Fibroblast of skin of back (primary cell): ENCODE measurements around the gene CEP72. TPM values are rescaled to one million over a fixed set of nuclear protein-coding genes. Genes with fewer than 3 reads are reported as not detected.
"Not testable (repeated sequence)": the region's sequence is repeated elsewhere in the genome, so short reads cannot be mapped to it uniquely, and the experiment has no call there.

ENCODE experiments used
- DNase-seq: peaks from one replicate; pipeline ENCODE4 v3.0.0-alpha.2; 2013
- polyA plus RNA-seq, 2 experiments: library from polyadenylated mRNA; unstranded; fragments of 120-200 nt; gene quantifications; one replicate each; pipeline ENCODE4 v1.2.1, GENCODE V29; 2013; ENCODE audit not compliant: insufficient read length in 2 of 2

The CEP72 gene, protein sequence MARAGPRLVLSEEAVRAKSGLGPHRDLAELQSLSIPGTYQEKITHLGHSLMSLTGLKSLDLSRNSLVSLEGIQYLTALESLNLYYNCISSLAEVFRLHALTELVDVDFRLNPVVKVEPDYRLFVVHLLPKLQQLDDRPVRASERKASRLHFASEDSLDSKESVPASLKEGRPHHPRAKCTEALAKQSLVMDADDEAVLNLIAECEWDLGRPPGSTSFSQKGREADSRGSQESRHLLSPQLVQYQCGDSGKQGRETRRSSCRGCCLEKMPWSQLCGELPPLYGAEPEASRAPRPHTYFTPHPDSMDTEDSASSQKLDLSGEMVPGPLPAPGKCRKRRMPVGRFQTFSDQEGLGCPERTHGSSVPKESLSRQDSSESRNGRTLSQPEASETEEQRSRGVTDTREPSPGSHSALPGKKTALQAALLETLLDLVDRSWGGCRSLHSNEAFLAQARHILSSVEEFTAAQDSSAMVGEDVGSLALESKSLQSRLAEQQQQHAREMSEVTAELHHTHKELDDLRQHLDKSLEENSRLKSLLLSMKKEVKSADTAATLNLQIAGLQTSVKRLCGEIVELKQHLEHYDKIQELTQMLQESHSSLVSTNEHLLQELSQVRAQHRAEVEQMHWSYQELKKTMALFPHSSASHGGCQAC
- polyA plus RNA-seq (2013, experiment 1 of 2; ENCODE audit: insufficient read length): 4.7 TPM
- 1.1 TPM for polyA plus RNA-seq (2013, experiment 2 of 2; ENCODE audit: insufficient read length)

DNA sequence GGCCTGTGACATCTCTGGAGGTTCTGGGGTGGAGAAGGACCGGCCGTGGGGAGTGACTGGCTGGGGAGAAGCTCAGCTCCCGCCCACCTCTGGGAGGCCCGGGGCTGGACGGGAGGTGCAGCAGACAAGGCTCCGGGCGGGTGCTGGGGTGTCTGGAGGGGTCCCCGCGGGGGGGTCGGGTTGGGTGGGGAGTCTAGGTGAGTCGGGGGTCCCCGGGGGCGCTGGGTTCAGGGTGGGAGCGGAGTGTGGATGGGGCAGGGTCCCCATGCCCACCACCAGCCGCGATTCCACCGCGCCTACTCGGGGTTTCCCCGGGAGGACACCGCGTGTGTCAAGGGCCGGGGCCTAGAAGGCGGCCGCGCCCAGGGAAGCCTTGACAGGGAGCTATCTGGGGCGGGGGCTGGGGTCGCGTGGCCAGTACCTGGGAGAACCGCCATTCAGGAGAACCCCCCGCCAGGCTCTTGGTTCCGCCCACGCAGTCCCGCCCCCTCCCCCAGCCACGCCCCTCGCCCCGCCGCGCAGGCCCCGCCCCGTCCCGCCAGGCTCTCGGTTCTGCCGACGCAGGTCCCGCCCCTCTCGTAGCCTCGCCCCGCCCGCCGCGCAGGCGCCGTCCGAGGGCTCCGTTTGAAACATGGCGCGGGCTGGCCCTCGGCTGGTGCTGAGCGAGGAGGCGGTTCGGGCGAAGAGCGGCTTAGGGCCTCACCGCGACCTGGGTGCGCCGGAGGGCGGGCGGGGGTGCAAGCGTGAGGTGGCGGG lies at the start of gene CEP72:
Gene CEP72 (plus strand): TSS at position 610 of the 756 bp plus-strand sequence. CDS start 22 bp downstream, at position 632.
- DNase-seq: peak; percentile 83

DNA sequence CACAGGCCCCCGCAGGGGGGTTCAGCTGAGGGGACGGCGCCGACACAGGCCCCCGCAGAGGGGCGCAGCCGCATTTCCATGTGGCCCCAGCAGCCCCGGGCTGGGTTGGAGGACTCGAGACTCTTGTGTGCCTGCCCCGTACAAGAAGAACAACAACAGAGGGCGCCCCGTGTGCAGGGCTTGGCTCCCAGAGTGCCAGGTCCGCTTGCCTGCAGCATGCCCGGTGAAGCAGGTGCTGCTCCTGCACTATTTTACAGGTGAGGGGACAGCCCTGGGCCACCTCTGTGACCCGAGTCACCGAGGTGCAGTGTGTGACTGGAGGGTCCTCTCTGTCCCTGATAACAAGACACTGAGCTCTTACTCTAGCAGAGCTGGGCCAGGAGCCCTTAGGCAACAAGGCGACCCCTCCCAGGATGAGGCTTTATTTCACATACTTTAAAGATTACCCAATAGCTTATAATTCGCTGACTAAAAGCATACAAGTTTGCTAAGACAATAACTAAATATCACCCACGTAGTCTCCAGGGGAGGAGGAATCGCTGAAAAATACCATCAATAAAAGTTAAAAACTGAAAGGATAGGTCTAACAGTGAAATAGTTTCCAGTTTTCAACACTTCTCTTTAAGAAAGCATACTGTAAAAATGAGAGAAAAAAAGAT lies 46.2 kb upstream of the CEP72 start:
- peak; percentile 62 for DNase-seq

DNA sequence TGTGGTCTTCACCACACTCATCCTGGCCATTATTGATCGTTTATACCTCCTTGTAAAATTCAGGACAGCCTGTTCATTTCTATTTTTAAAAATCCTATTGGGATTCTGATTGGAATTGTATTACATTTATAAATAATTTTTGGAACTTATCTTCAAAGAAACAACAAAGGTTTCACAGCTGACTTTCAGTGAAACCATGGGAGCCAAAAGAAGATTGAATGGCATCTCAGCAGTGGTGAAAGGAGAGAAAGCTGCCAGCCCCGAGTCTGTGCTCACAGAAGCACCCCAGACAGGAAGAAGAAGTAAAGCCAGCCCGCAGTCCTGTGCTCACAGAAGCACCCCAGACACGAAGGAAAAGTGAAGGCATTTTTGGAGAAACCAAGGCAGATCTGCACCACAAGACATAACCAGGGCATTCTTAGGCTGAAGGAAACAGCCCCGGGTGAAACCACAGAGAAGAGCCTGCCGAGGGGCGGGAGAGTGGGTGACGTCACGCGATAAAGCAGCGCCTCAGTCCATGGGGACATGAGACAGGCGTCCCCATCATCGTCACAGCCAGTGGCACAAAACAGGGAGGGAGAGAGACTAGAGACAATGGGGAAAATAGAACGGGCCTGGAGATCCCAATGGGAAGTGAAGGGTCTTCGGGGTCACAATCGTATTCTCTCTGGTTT lies 45.4 kb upstream of the CEP72 start:
- no peak for DNase-seq

DNA sequence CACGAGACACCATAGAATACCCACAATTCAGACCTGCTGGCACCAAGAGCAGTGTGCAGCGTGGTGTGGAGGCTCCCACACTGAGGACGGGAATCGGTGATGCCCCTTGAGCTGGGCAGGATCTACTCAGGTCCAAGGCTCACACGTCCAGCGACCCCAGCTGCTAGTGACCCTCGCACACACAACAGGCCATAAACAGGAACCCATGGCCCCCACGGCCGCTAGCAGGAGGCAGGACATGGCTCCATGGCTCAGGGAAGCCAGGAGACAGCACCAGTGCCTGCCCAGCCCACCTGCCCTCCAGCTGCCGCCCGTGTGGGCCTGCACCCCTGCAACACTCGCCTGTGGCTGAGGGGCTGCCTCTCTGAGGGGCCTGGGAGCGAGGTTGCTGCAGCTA lies 44.5 kb upstream of the CEP72 start:
- DNase-seq: no peak

DNA sequence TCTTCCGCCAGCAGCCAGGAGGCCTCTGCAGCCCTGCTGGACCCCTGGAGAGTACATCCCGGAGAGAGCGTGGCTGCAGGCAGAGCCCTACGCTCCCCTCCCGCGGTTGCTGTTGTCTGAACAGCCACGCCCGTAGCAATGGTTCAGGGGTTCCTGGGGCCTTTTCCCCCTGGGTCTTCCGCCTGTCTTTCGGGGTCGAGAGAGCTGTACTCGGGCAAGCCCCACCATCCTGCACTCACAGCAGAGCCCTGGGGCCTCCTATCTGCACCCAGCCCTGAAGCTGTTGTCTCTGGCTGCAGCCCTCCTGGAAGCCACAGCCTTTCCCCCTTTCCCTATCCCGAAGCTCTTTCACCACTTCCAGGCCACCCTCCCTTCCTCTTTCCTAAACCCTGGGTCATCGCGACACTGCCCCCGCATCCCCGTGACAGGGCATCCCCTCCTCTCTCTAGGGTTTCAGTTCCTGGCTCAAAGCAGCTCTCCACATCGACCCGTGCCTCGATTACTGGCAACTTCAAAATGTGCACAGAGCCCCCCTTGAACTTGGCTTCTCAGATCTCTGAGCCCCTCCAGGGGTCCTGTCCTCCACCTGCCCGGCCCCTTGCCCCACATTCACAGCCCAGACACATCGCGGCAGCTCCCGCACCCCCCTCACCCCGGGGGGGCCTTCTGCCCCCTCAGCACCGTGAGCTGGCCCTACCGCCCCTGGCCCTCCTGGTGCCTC lies 43.9 kb upstream of the CEP72 start:
- no peak for DNase-seq

DNA sequence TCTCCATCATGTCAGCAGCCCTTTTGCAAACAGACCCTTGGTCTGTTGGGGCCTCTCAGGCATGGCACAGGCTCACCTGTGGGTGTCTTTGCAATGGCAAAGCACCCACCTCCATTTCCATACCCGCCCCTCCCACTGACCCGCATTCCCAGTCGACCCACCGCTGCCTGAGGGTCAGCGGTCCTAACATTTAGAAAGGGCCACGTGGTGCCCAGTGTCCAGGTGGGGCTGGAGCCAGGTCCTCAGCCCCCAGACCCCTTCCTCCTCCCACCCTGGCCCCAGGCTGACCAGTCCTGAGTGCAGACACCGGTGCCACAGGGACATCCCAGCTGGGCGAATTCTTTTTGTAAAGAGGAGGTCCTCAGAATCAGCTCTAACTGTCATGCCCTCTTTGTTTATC lies 43.3 kb upstream of the CEP72 start:
- DNase-seq: no peak

DNA sequence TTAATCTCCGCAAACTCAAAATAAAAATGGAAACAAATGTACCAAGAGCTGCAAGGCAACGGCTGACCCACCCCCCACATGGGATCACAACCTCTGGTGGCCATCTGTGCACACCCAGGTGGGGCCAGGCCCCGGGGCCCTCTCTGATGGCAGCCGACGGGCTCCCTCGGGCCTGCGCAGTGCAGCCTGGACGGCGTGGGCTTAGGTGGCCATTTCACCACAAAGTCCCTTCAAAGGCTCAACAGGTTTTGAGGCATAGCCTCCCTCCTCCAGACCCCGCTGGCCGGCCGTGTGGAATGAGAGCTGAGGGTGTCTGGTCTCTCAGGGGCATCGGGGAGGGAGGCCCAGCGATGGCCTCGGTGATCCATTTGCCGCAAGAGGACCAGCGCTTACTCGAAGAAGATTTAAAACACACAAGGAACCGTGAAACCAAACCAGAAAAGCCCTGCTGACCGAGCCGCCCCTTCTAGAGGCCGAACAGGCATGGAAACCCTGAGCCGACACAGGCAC lies 42.7 kb upstream of the CEP72 start:
- DNase-seq: no peak

DNA sequence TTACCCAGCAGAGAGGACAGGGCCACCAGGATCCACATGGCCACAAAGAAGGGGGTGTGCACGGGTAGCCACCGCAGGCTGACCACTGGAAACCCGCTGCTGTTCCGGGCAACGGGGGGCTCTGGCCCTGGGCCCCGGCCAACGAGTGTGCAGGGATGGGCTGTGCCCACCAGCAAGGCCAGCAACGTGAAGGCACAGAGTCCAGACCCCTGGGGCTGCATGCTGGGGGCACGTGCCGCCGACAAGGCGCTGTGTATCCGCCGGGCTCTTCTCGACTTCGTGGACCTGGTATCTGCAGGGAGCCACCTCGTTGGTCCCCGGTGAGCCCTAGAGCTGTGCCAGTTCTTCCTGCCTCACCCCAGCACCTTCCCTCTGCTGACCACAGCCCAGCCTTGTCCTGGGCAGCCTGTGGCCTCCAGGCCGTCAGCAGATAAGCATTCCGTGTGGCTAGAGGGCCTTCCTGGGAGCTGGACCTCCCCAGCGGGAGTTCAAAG lies 42.2 kb upstream of the CEP72 start:
- DNase-seq: no peak

DNA sequence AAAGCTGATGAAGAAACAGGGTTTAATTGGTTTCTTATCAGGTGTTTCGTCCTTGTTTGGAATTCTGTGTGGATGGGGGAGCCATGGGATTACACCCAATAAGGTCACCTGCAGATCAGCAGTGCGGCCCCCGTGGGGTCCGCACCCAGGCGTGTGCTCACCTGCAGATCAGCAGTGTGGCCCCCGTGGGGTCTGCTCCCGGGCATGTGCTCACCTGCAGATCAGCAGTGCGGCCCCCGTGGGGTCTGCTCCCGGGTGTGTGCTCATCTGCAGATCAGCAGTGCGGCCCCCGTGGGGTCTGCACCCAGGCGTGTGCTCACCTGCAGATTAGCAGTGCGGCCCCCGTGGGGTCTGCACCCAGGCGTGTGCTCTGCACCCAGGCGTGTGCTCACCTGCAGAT lies 41.7 kb upstream of the CEP72 start:
- no peak for DNase-seq

DNA sequence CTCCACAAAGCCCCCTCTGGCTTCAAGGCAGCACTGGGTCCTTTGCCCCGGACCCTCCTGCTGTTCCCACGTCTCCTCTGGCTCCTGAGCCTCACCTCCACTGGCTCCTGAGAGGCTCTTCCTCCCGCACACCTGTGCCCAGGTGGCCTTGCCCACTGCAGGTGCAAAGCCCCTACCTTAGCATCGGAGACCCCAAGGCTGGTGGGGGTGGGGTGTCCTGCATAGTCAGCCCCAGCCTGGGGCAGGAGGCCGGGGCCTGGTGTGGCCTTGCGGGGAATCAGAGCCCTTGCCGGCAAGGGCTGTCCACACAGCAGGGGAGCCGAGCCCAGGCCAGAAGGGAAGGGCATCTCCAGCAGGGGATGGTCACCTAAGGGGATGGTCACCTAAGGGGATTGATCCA lies 41.3 kb upstream of the CEP72 start:
- DNase-seq: no peak

DNA sequence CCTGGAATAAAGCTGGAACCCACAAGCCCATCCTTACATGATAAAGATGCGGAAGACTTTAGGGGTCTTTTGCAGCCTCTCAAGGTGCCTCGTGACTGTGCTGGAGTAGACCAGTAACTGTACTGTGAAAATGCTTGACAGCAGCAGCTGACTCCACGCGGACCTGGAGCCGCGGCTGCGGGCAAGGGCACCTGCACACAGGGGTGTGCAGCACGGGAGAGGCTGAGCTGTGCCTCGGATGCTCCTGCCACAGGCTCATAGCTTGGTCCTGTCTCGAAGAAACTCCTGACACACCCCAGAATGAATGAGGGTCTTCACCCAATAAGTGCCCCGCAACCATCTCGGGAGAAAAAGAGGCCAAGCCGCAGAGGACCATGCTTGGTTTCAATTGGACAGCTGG lies 40.3 kb upstream of the CEP72 start:
- no peak for DNase-seq

DNA sequence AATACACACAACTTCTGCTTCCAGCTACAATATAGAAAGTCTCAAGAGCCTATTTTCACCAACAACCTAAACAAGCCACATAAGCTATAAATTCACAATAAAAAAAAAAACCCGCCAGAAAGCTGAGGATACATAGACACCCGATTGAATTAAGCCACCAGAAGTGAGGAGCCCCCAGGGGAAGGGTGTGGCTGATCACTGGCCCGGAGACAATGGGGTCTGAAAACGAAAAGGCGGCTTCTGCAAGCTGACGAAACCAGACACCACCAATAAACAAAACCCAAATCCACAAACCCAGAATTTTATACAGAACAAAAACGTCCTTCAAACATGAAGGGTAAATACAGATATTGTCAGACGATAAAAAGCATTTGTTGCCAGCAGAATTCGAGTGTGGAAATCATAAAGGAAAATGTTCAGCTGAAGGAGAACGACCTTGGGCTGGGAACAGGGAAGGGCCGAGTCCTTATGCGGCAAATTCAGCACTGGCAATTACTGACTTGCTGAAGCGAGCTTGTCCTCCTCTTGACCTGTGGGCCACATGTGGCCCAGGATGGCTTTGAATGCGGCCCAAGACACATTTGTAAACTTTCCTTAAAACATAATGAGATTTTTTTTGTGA lies 39.6 kb upstream of the CEP72 start:
- DNase-seq: no peak

DNA sequence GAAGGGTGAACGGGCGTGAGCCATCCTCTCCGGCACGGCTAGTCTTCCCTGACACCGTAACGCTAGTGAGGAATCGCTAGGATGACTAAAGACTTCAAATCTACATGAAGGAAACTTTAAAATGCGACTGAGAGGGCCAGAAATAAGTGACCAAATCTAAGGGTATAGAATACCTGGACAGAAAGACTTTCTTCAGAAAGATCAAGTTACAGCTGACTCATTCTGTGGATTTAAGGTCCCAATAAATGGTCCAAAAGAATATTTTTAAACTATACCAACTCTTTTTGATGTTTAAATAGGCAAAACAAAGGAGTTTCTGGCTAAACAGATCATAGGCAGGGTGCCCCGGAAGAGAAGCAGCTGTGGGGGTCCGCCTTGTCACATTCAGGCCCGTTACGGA lies 38.9 kb upstream of the CEP72 start:
- no peak for DNase-seq

DNA sequence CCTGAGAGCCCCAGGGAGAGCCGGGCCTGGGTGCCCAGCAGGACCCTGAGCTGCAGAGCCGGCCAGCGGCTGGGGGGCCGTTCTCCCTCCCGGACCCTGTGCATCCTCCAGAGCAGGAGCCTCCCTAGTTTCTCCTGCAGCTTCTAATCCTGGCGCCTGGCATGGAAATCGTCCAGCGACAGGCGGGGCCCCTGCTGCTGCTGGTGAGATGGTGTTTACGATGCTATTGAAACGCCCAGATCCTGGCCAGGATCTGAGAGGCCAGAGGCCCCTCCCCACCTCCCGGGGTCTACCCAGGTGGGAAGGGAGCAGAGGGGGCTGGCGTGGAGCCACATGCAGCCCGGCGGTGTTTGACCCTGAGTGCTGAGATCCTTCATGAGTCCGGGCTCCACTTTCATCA lies 38.2 kb upstream of the CEP72 start:
- no peak for DNase-seq

DNA sequence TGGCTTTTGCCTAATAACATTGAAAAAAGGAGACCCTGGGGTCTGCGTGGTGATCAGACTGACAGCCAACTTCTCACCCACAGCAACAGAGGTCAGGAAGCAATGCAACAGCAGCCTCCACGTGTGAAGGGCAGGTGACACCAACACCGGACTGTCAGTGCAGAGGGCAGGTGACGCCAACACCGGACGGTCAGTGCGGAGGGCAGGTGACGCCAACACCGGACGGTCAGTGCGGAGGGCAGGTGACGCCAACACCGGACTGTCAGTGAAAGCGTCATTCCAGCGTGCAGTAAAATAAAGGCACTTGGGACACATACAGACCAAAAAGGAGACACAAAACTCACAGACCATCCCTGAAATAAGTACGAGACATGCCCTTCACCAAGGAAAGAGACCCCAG lies 37.2 kb upstream of the CEP72 start:
- DNase-seq: no peak

DNA sequence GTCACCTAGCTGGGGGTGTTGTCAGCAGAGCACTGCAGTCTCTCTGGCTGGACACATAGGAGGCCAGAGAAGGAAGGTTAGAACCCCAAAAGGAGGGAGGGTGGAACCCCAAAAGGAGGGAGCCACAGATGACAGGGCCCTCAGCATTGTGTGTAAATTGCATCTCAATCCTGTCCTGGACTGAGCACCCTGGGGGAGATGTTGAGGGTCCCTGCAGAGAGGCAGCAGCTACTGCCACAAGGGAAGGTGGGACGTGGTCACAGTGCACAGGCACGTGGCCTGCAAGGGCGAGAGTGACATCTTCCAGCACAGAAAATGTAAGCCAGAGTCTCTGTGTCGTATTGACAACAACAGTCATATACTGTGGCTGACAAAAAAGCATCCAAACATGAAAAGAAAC lies 36.5 kb upstream of the CEP72 start:
- no peak for DNase-seq

DNA sequence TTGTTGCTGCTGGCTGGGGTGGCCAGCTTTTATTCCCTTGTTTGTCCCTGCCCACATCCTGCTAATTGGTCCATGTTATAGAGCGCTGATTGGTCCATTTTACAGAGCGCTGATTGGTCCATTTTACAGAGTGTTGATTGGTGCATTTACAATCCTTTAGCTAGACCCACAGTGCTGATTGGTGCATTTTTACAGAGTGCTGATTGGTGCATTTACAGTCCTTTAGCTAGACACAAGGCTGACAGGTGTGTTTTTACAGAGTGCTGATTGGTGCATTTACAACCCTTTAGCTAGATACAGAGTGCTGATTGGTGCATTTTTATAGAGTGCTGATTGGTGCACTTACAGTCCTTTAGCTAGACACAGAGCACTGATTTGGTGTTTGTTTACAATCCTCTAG lies 34.9 kb upstream of the CEP72 start:
- DNase-seq: not testable (repeated sequence)

DNA sequence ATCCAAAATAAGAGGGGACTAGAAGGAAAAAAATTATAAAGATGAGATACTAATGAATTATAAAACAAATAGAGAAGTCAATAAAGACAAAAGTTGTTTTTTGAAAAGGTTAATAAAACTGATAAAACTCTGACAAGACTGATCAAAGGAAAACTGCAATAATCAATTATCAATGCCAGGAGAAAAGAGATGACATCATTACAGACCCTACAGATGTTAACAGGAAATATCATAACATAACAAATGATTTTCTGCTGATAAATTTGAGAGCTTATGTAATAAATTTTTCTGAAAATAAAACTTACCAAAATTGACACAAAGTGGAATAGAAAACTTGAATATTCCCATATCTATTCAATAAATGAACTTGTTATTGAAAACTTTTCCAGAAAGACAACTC lies 34.3 kb upstream of the CEP72 start:
- DNase-seq: no peak

DNA sequence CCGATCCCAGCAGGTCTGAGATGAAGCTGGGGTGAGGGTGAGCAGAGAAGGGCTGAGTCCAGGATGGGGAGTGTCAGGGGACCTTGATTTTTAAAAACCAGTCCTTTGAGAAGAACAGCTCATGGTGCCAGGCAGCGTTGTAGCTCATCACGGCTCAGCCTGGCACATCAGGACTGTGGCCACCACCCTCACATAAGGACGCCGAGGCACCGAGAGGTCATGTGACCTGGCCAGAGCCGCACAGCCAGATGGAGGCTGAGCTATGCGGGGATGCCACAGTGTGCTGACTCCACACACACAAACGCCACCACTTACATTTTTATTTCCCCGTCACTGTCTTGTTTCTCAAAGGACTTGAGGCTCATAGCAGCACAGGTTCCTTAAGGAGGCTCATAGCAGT lies 32.9 kb upstream of the CEP72 start:
- DNase-seq: no peak

DNA sequence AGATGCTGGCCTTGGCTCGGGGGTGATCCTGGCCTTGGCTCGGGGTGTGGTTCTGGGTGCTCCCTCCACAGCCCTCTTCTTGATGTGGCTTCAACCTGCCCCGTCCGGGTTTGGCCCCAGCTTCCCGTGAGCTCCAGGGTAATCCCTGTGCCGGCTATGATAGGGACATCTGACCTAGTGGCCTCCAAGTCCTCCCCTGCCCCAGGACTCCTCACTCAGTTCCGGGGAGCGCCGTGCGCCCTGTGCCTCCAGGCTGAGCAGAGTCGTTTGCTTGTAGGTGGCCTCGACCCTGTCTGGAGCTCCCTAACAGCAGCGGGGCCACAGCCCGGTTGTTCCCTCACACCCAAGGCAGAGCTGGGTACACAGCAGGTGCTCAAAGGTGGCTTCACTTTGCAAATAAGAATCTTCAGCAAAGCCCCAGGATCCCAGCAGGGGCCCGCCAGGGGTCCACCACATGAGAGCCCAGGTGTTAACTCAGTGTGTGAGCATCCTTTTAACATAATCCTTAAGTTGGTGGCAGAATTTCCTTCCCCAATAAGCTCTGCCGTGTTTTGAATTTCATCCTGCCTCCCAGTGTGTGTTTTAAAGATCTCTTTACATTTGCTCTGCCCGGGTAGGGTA lies 32.3 kb upstream of the CEP72 start:
- no peak for DNase-seq
